HCT116 (cell line): ENCODE measurements around the gene RPS6KC1. TPM values are rescaled to one million over a fixed set of nuclear protein-coding genes. Genes with fewer than 3 reads are reported as not detected.

Experiments
- ATAC-seq: fragments of 200-7000 bp; cut with Tn5 transposase; 2 replicates; pipeline ENCODE4 v1.9.1; 2020; ENCODE audit warnings: mild to moderate bottlenecking, moderate library complexity
- BruUV-seq: library from RNA; stranded (reverse); fragments of 400-500 nt; replicated peaks from 2 replicates; lab custom pipeline; 2021; lab: Mats Ljungman, UMichigan
- CTCF ChIA-PET: fragments of 300-600 bp; sonication (Branson Sonifier 250); formaldehyde crosslinking; loops from one replicate; lab custom pipeline; 2021; ENCODE audit warnings: antibody characterized with exemption; lab: Charles Lee
- POLR2A ChIA-PET: fragments of 300-600, 350-600 bp; sonication (Branson Sonifier 250); formaldehyde crosslinking; loops from one replicate; lab custom pipeline; 2021; ENCODE audit warnings: antibody characterized with exemption; lab: Charles Lee
- RAD21 ChIA-PET, 2 experiments: fragments of 300-600 bp; sonication (Branson Sonifier 250); formaldehyde crosslinking; loops; one replicate each; lab custom pipeline; 2023; ENCODE audit warnings: low total read pairs in 2 of 2; ENCODE audit not compliant: uncharacterized antibody in 2 of 2, unreplicated experiment in 2 of 2, low non-redundant PET in 1 of 2; lab: Charles Lee
- DNase-seq: peaks from one replicate; pipeline ENCODE4 v3.0.0-alpha.2; 2010; ENCODE audit warnings: low read depth, low spot score
- H2AFZ ChIP-seq: fragments of 200-600 bp; shearing (Covaris generic), sonication (generic); 2 replicates; pipeline ENCODE4 v1.6.1; 2017; ENCODE audit warnings: low read depth, mixed run types, mixed read lengths, antibody characterized with exemption, low read length; ENCODE audit not compliant: poor library complexity, severe bottlenecking
- H3K27ac ChIP-seq: 2 replicates; pipeline ENCODE4 v1.5.1; 2012; ENCODE audit warnings: low read depth, low read length
- H3K27me3 ChIP-seq: fragments of 200-600 bp; sonication (generic); 2 replicates; pipeline ENCODE4 v1.6.1; 2016; ENCODE audit warnings: mixed run types, low read length, mixed read lengths; ENCODE audit not compliant: insufficient read depth
- H3K36me3 ChIP-seq, 2 experiments: fragments of 200-500 bp in 1 of 2; fragments of 200-600 bp in 1 of 2; sonication (Bioruptor generic) in 1 of 2; sonication (generic) in 1 of 2; 2 replicates each; pipeline versions ENCODE4 v1.5.1 to v1.6.1; 2014 to 2016; ENCODE audit warnings: low read length in 2 of 2, inconsistent platforms in 1 of 2, mixed read lengths in 1 of 2, mixed run types in 1 of 2; ENCODE audit not compliant: insufficient read depth in 2 of 2, control insufficient read depth in 1 of 2
- H3K4me1 ChIP-seq, 2 experiments: fragments of 200-600 bp in 1 of 2; sonication (generic) in 1 of 2; 2 replicates each; pipeline versions ENCODE4 v1.5.1 to v1.6.1; 2012 to 2017; ENCODE audit warnings: low read length in 2 of 2, inconsistent platforms in 1 of 2, mild to moderate bottlenecking in 1 of 2, mixed read lengths in 1 of 2, mixed run types in 1 of 2, moderate library complexity in 1 of 2; ENCODE audit not compliant: insufficient read depth in 2 of 2, control insufficient read depth in 1 of 2
- H3K4me2 ChIP-seq: fragments of 200-600 bp; sonication (generic); 2 replicates; pipeline ENCODE4 v1.6.1; 2017; ENCODE audit warnings: mixed run types, low read length, mixed read lengths
- H3K4me3 ChIP-seq, 2 experiments: fragments of 200-600 bp in 1 of 2; sonication (generic) in 1 of 2; replicated peaks in 1 of 2; 2 replicates each; pipeline ENCODE4 v1.5.1; 2011 to 2016; ENCODE audit warnings: low read length in 2 of 2, control low read depth in 1 of 2, low read depth in 1 of 2, mild to moderate bottlenecking in 1 of 2, mixed read lengths in 1 of 2, mixed run types in 1 of 2
- H3K79me2 ChIP-seq: fragments of 200-600 bp; sonication (generic); 2 replicates; pipeline ENCODE4 v1.6.1; 2017; ENCODE audit warnings: mild to moderate bottlenecking, mixed run types, low read length, moderate library complexity, mixed read lengths; ENCODE audit not compliant: insufficient read depth
- H3K9ac ChIP-seq: fragments of 200-600 bp; sonication (generic); 2 replicates; pipeline ENCODE4 v1.6.1; 2016; ENCODE audit warnings: low read length, mixed read lengths
- H3K9me2 ChIP-seq: fragments of 200-600 bp; sonication (generic), shearing (Covaris generic); 2 replicates; pipeline ENCODE4 v1.6.1; 2017; ENCODE audit warnings: mixed run types, mild to moderate bottlenecking, moderate library complexity; ENCODE audit not compliant: insufficient read depth
- H3K9me3 ChIP-seq, 2 experiments: fragments of 200-500 bp in 1 of 2; fragments of 200-600 bp in 1 of 2; sonication (Bioruptor generic) in 1 of 2; sonication (generic) in 1 of 2; 2 replicates each; pipeline ENCODE4 v1.6.1; 2014 to 2017; ENCODE audit warnings: low read length in 2 of 2, mixed read lengths in 2 of 2, inconsistent platforms in 1 of 2, low read depth in 1 of 2, mild to moderate bottlenecking in 1 of 2, mixed run types in 1 of 2, moderate library complexity in 1 of 2; ENCODE audit not compliant: control insufficient read depth in 1 of 2, insufficient read depth in 1 of 2
- H4K20me1 ChIP-seq: fragments of 200-600 bp; sonication (generic), shearing (Covaris generic); 2 replicates; pipeline ENCODE4 v1.6.1; 2017; ENCODE audit warnings: mixed run types, mild to moderate bottlenecking, moderate library complexity; ENCODE audit not compliant: insufficient read depth
- CBX3 ChIP-seq: IDR thresholded peaks from 2 replicates; pipeline ENCODE4 v1.6.1; 2012; ENCODE audit warnings: low read depth
- EGR1 ChIP-seq: IDR thresholded peaks from 2 replicates; pipeline ENCODE4 v1.6.1; 2012; ENCODE audit warnings: low read depth
- ELF1 ChIP-seq: IDR thresholded peaks from 2 replicates; pipeline ENCODE4 v1.6.1; 2012; ENCODE audit warnings: low read depth, borderline replicate concordance
- JUND ChIP-seq: IDR thresholded peaks from 2 replicates; pipeline ENCODE4 v1.6.1; 2012
- POLR2AphosphoS5 ChIP-seq: IDR thresholded peaks from 2 replicates; pipeline ENCODE4 v1.6.1; 2011; ENCODE audit warnings: mild to moderate bottlenecking, low read depth, low read length, moderate library complexity
- SIN3A ChIP-seq: IDR thresholded peaks from 2 replicates; pipeline ENCODE4 v1.6.1; 2012; ENCODE audit warnings: low read depth
- TCF7L2 ChIP-seq: IDR thresholded peaks from 2 replicates; pipeline ENCODE4 v1.7.0; 2011; ENCODE audit warnings: borderline replicate concordance, inconsistent platforms; ENCODE audit not compliant: insufficient read depth, insufficient read length; ENCODE audit errors: extremely low read depth
- ZFX ChIP-seq: fragments of 450-650 bp; IDR thresholded peaks from 2 replicates; pipeline ENCODE4 v1.6.1; 2017
- intact Hi-C: fragments of 100-400 bp; cut with micrococcal nuclease; formaldehyde crosslinking; loops from 2 replicates; pipeline ENCODE4 v1.10.0; 2022
- total RNA-seq: library from RNA; stranded (reverse); gene quantifications from one replicate; pipeline ENCODE4 v1.2.1, GENCODE V29; 2021; ENCODE audit not compliant: unreplicated experiment
- TF ChIP-seq, protein P1 (sequence below), 3 experiments: fragments of 200-600 bp in 1 of 3; sonication (generic) in 1 of 3; IDR thresholded peaks in 2 of 3; conservative IDR thresholded peaks in 1 of 3; 2 replicates each; pipeline ENCODE4 v1.5.1; 2012 to 2017; ENCODE audit warnings: low read depth in 2 of 3, low read length in 2 of 3, antibody characterized with exemption in 1 of 3, borderline replicate concordance in 1 of 3, control low read depth in 1 of 3, mild to moderate bottlenecking in 1 of 3, mixed read lengths in 1 of 3, mixed run types in 1 of 3, moderate library complexity in 1 of 3; ENCODE audit not compliant: insufficient read depth in 1 of 3
- TF ChIP-seq, protein P2 (sequence below): IDR thresholded peaks from 2 replicates; pipeline ENCODE4 v1.6.1; 2012; ENCODE audit warnings: low read depth
- TF ChIP-seq, protein P3 (sequence below): IDR thresholded peaks from 2 replicates; pipeline ENCODE4 v1.6.1; 2012
- TF ChIP-seq, protein P4 (sequence below): IDR thresholded peaks from 2 replicates; pipeline ENCODE4 v1.6.1; 2012

The RPS6KC1 gene
- total RNA-seq, 1 experiment from 2014 or later = 15.9 TPM

DNA sequence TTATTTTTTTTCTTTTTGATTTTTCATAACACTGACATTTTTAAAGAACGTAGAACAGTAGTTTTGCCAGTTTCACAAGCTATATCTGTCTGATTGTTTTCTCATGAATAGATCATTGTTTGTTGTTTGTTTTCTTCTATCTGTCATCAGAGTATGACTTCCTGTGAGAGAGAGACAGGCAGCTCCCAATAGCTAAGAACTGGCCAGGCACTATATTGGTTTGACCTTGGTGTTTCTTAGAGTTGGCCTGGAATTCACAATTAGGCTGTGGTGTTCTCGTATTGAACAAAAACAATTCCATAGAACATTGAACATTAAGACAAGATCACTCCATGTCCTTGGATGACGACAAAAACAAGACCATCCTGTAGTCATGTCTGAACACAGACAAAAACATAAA is 43.4 kb downstream of the RPS6KC1 start:
- no peaks in the 10 kb centered on the region for H3K9me3 ChIP-seq
- no peaks in the 10 kb centered on the region for H3K79me2 ChIP-seq
- H3K27ac ChIP-seq = no peak overlapping the region
- no peak overlapping the region for H3K9ac ChIP-seq
- no peaks in the 10 kb centered on the region for H3K27me3 ChIP-seq
- CTCF ChIA-PET = no interaction called here
- H4K20me1 ChIP-seq = no peaks in the 10 kb centered on the region
- no peak overlapping the region for H2AFZ ChIP-seq
- TF ChIP-seq POLR2AphosphoS5 (no peak), CBX3 (no peak), SIN3A (no peak), ZFX (no peak), JUND (no peak), ELF1 (no peak), TCF7L2 (no peak), EGR1 (no peak)
- TF ChIP-seq, protein P1, sequence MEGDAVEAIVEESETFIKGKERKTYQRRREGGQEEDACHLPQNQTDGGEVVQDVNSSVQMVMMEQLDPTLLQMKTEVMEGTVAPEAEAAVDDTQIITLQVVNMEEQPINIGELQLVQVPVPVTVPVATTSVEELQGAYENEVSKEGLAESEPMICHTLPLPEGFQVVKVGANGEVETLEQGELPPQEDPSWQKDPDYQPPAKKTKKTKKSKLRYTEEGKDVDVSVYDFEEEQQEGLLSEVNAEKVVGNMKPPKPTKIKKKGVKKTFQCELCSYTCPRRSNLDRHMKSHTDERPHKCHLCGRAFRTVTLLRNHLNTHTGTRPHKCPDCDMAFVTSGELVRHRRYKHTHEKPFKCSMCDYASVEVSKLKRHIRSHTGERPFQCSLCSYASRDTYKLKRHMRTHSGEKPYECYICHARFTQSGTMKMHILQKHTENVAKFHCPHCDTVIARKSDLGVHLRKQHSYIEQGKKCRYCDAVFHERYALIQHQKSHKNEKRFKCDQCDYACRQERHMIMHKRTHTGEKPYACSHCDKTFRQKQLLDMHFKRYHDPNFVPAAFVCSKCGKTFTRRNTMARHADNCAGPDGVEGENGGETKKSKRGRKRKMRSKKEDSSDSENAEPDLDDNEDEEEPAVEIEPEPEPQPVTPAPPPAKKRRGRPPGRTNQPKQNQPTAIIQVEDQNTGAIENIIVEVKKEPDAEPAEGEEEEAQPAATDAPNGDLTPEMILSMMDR (IDR thresholded peaks at IDR 0.05 in 2 of 3, conservative IDR thresholded peaks at IDR 0.05 in 1 of 3; ENCODE audit: borderline replicate concordance in 1 of 3, insufficient read depth in 1 of 3, low read depth in 2 of 3, low read length in 2 of 3) = no peak
- TF ChIP-seq, protein P2, sequence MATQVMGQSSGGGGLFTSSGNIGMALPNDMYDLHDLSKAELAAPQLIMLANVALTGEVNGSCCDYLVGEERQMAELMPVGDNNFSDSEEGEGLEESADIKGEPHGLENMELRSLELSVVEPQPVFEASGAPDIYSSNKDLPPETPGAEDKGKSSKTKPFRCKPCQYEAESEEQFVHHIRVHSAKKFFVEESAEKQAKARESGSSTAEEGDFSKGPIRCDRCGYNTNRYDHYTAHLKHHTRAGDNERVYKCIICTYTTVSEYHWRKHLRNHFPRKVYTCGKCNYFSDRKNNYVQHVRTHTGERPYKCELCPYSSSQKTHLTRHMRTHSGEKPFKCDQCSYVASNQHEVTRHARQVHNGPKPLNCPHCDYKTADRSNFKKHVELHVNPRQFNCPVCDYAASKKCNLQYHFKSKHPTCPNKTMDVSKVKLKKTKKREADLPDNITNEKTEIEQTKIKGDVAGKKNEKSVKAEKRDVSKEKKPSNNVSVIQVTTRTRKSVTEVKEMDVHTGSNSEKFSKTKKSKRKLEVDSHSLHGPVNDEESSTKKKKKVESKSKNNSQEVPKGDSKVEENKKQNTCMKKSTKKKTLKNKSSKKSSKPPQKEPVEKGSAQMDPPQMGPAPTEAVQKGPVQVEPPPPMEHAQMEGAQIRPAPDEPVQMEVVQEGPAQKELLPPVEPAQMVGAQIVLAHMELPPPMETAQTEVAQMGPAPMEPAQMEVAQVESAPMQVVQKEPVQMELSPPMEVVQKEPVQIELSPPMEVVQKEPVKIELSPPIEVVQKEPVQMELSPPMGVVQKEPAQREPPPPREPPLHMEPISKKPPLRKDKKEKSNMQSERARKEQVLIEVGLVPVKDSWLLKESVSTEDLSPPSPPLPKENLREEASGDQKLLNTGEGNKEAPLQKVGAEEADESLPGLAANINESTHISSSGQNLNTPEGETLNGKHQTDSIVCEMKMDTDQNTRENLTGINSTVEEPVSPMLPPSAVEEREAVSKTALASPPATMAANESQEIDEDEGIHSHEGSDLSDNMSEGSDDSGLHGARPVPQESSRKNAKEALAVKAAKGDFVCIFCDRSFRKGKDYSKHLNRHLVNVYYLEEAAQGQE = no peak
- TF ChIP-seq, protein P3, sequence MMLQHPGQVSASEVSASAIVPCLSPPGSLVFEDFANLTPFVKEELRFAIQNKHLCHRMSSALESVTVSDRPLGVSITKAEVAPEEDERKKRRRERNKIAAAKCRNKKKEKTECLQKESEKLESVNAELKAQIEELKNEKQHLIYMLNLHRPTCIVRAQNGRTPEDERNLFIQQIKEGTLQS = no peak
- TF ChIP-seq, protein P4, sequence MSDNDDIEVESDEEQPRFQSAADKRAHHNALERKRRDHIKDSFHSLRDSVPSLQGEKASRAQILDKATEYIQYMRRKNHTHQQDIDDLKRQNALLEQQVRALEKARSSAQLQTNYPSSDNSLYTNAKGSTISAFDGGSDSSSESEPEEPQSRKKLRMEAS = no peak
- RAD21 ChIA-PET = interaction anchor here in 1 of 2 experiments (0.5 kb wide), 1 partner anchor 18 kb away, joined by 4 read pairs; no protein-coding TSS in a partner anchor
- POLR2A ChIA-PET = no interaction called here
- H3K36me3 ChIP-seq = no peaks in the 10 kb centered on the region
- H3K4me3 ChIP-seq = no peak overlapping the region
- ATAC-seq = no peak
- H3K4me1 ChIP-seq = no peaks in the 10 kb centered on the region
- BruUV-seq = no TSS peak
- DNase-seq = no peak
- no peaks in the 10 kb centered on the region for H3K9me2 ChIP-seq
- no peak overlapping the region for H3K4me2 ChIP-seq
- intact Hi-C loops = no loop called here
